CD4-positive, alpha-beta T cell treated with Interleukin-21 for 1 hour (primary cell): ENCODE measurements around the gene HMGXB3.
A peak's percentile ranks its signal among the peaks of the same experiment; 100 is the strongest.

Experiments
- DNase-seq: peaks from one replicate; pipeline ENCODE4 v3.0.0-alpha.2; 2020

Gene HMGXB3

GRCh38 chr5:149990518-149991376 is 9.8 kb upstream of the HMGXB3 start:
- DNase-seq = peak; percentile 75

DNA sequence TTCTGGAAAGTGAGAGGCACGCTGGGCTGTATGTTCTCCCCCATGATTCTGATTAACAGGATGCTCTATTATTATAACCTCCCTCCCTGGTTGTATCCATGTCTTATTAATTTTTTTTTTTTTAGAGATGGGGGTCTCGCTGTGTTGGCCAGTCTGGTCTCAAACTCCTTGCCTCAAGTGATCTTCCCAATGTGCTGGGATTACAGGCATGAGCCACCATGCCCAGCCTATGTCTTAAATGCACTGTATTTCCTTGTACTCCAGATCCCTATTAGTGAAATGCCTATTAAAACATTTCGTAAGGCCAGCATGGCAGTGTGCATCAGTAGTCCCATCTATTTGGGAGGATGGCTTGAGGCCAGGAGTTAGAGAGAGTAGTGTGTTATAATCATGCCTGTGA is 7.1 kb upstream of the HMGXB3 start:
- DNase-seq = no peak

- no peak for DNase-seq
Observed at GRCh38 chr5:149995385-149996204, 4.9 kb upstream of the HMGXB3 start.

DNA sequence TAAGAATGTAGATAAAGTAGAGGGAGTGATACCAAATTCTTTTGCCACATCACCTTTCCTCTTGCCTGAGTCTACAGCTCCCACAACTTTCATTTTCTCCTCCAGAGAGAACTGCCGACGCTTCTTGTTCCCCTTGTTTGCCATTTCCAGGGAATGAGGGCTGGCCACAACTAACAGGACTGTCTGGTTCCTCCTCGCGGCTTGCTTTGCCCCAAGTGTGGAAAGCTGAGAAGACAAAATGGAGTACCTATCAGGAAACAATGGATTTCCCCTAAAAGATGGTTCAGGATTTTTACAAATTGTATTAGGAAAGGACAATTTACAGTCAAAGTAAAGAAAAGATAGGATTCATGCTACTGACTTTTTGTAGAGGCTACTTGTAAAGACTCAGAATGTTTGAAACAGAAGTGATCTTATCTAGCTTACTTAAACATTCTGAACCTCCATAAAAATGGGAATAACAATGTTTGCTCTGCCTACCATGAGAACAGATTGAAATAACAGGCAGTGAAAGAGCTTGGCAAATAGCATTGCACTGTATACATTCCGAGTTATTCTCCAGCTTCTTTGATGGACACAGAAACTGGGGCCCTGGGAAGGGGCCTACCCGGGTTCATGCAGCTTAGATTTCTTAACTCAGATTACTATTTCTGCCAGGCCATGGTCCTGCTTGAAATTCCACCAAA is 4.2 kb upstream of the HMGXB3 start:
- no peak for DNase-seq

DNA sequence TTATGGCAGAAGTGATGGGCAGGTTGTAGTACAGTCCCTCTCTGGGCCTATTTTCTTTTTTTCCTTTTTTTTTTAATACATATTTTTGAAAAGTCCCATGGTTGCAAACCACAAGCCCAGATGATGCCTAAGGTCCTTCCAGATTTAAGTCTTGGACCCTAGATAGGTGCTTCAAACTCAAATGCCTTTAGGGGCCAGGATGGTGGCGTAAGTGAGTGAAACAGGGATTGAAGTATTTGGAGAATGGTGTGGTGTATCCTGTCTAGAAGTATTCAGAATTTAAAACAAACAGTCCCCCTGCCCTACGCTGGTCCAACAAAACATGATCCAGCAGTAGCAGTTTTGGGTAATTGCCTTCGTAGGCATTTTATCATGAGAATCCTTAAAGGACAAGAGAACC is 2.3 kb upstream of the HMGXB3 start:
- no peak for DNase-seq

DNA sequence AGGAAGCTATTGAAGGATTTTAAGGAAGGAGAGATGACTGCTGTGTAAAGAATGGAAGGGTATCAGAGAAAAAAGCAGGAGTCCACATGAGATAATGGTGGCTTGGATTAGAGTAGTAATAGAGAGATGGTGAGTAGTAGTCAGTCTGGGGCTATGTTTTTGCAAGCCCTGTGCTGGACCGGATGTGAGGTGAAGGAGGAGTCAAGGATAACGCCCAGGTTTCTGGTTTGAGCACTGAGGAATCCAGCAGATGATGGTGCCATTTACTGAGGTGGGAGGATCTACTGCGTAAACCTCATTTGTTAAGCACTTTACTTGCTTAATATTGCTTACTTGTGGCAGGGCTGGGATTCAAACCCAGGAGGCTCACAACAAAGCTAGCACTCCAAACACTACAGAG is 1.2 kb upstream of the HMGXB3 start:
- no peak for DNase-seq

- no peak for DNase-seq
Observed at GRCh38 chr5:149999866-150000255, 678 bp upstream of the HMGXB3 start.

- DNase-seq = peak; percentile 30
Observed at GRCh38 chr5:150000990-150001659, 586 bp downstream of the HMGXB3 start.

DNA sequence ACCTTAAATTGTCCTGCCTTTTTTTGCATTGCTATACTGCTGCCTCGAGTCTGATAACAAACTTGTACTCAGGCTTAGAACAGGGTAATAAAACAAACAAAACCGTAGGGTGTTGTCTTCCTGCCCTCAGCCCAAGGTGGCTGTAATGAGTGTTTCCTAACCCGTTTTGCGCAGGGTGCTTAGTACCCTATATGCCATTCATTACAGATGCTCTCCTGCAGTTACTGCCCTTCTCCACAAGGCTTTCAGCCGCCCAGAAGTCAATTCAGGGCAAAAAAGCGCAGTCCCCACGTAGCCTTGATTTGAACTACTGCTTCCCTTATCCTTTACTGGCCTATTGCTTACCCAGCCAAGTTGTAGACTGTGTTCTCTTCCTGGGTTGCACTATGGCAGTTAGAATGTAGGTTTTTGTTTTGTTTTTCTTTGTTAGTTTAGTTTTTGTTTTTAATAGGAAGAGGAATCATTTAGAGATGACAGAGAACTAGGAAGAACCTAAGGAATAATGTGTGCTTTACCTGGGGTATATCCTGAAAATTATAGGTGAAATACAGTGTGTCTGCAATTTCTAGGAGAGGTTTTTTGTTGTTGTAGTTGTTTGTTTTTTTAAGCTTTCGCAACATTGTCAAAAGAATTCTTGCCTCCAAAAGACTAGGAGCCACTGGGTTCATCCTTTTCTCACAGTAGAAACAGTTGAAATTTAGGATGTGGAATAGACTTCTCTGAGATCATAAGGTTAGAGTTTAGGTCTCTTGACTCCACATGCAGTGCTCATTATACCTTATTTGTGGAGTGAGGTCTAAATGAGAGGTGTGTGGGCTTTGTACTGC is 1.3 kb downstream of the HMGXB3 start:
- peak; percentile 80 for DNase-seq

- no peak for DNase-seq
Observed at GRCh38 chr5:150006318-150006717, 5.8 kb downstream of the HMGXB3 start.

DNA sequence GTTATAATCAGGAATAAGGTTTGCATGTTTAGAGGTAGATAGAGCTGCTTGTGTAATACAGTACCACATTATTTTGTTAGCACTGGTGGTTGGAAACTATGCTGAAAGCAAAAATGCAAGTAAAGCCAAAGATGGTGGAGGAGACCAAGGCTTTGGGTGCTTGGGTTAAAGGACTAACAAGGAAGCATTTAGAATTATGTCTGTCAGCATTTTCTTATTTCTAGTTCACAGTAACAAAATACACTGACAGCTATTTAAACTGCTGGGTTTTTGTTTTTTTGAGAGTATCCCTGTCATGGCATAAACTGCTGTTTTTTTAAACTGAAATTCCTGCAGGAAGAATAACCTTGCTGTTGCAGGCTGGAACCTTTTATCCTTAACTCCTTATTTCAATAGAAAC is 6.5 kb downstream of the HMGXB3 start:
- no peak for DNase-seq

DNA sequence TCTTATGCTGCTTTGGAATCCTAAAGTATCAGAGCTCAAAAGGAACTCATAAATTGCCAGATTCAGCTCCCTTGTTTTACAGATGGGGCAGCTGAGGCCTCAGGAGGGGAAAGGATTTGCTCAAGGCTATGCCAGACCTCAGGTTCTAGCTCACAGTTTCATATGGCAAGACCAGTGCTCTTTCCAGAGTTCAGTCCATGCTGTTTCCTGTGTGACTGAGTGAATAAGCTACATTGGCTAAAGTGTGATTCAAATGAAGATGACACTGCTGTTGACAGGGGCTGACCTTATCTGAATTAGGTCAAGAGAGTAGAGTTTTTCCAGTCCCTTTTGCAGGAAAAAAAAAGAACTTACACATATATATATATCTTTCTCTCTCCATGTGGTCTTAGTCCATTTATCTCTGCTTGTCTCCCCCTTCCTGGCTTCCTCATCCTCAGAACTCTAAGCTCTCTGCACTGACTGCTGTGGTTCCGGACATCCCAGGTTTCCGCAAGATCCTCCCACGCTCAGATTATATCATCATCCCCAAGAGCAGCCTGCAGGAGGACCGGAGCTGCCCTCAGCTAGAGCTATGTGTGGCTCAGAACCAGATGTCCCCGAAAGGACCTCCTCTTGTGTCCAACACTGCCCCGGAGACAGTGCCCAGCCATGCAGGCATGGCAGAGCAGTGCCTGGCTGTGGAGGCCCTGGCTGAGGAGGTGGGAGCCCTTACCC is 9.3 kb downstream of the HMGXB3 start:
- no peak for DNase-seq

GRCh38 chr5:150013931-150014330 is 13.4 kb downstream of the HMGXB3 start:
- no peak for DNase-seq

GRCh38 chr5:150014456-150014855 is 13.9 kb downstream of the HMGXB3 start:
- no peak for DNase-seq

DNA sequence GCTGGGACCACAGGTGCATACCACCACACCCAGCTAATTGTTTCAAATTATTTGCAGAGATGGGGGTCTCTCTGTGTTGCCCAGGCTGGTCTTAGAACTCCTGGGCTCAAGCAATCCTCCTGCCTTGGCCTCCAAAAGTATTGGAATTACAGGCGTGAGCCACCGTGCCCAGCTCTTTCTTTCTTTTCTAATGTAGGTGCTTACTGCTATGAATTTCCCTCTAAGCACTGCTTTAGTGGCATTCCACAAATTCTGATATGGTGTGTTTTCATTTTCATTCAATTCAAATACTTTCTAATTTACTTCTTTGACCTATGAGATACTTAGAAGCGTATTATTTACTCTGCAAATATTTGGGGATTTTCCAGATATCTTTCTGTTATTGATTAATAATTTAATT is 14.9 kb downstream of the HMGXB3 start:
- DNase-seq = no peak

GRCh38 chr5:150016537-150016936 is 16.0 kb downstream of the HMGXB3 start:
- DNase-seq = no peak

GRCh38 chr5:150017226-150018005 is 16.9 kb downstream of the HMGXB3 start:
- no peak for DNase-seq

GRCh38 chr5:150020249-150020648 is 19.7 kb downstream of the HMGXB3 start:
- DNase-seq = no peak

GRCh38 chr5:150021491-150022157 is 21.1 kb downstream of the HMGXB3 start:
- DNase-seq = no peak

GRCh38 chr5:150022158-150022531 is 21.6 kb downstream of the HMGXB3 start:
- DNase-seq = no peak
